Neural crest cell (in vitro differentiated cells): Measurements from ENCODE around the gene USP15. TPM values are rescaled to one million over a fixed set of nuclear protein-coding genes. Genes with fewer than 3 reads are reported as not detected.
A peak's percentile ranks its signal among the peaks of the same experiment; 100 is the strongest.

ENCODE experiments used
- DNase-seq: peaks from one replicate; pipeline ENCODE4 v3.0.0; 2021; ENCODE audit warnings: low read depth, mixed read lengths, low spot score
- H3K27ac Mint-ChIP-seq: one replicate; pipeline ENCODE4 v1.8.0; 2021; ENCODE audit warnings: mild to moderate bottlenecking, mixed read lengths; ENCODE audit not compliant: unreplicated experiment
- H3K27me3 Mint-ChIP-seq: 2 replicates; pipeline ENCODE4 v1.8.0; 2021; ENCODE audit warnings: low read depth, mild to moderate bottlenecking, mixed read lengths
- H3K36me3 Mint-ChIP-seq: 2 replicates; pipeline ENCODE4 v1.8.0; 2021; ENCODE audit warnings: low read depth, mild to moderate bottlenecking, mixed read lengths
- H3K4me1 Mint-ChIP-seq: 2 replicates; pipeline ENCODE4 v1.8.0; 2021; ENCODE audit warnings: mixed read lengths
- H3K4me3 Mint-ChIP-seq: one replicate; pipeline ENCODE4 v1.8.0; 2021; ENCODE audit warnings: mild to moderate bottlenecking, mixed read lengths
- H3K9me3 Mint-ChIP-seq: 2 replicates; pipeline ENCODE4 v1.8.0; 2021; ENCODE audit warnings: mixed read lengths
- CTCF ChIP-seq: fragments of 200-600 bp; sonication (generic); conservative IDR thresholded peaks from 2 replicates; pipeline ENCODE4 v1.5.0; 2021; ENCODE audit warnings: antibody characterized with exemption, mild to moderate bottlenecking
- total RNA-seq: library from RNA; stranded (reverse); gene quantifications from 2 replicates; pipeline ENCODE4 v1.2.1, GENCODE V29; 2021

Gene USP15
- total RNA-seq, 1 donor from 2014 or later: 39.6 TPM

GRCh38 chr12:62372134-62372533 is 111.9 kb downstream of the USP15 start:
- no peaks in the 10 kb centered on the region for H3K9me3 Mint-ChIP-seq
- no peak overlapping the region for H3K27ac Mint-ChIP-seq
- no peak for DNase-seq
- H3K4me1 Mint-ChIP-seq: no peaks in the 10 kb centered on the region
- H3K36me3 Mint-ChIP-seq: peaks cover 10% of the 10 kb centered on the region
- H3K27me3 Mint-ChIP-seq: no peaks in the 10 kb centered on the region
- no peak overlapping the region for H3K4me3 Mint-ChIP-seq
- TF ChIP-seq CTCF: no peak

GRCh38 chr12:62372825-62373224 is 112.6 kb downstream of the USP15 start:
- no peak overlapping the region for H3K27ac Mint-ChIP-seq
- peaks cover 6% of the 10 kb centered on the region for H3K36me3 Mint-ChIP-seq
- H3K9me3 Mint-ChIP-seq: no peaks in the 10 kb centered on the region
- TF ChIP-seq CTCF: no peak
- H3K4me3 Mint-ChIP-seq: no peak overlapping the region
- no peaks in the 10 kb centered on the region for H3K27me3 Mint-ChIP-seq
- no peak for DNase-seq
- H3K4me1 Mint-ChIP-seq: no peaks in the 10 kb centered on the region

- peaks cover 2% of the 10 kb centered on the region for H3K36me3 Mint-ChIP-seq
- TF ChIP-seq CTCF: no peak
- no peak overlapping the region for H3K27ac Mint-ChIP-seq
- H3K4me3 Mint-ChIP-seq: no peak overlapping the region
- DNase-seq: no peak
- H3K27me3 Mint-ChIP-seq: no peaks in the 10 kb centered on the region
- no peaks in the 10 kb centered on the region for H3K4me1 Mint-ChIP-seq
- H3K9me3 Mint-ChIP-seq: no peaks in the 10 kb centered on the region
Measured at GRCh38 chr12:62375603-62376002, 115.4 kb downstream of the USP15 start.

DNA sequence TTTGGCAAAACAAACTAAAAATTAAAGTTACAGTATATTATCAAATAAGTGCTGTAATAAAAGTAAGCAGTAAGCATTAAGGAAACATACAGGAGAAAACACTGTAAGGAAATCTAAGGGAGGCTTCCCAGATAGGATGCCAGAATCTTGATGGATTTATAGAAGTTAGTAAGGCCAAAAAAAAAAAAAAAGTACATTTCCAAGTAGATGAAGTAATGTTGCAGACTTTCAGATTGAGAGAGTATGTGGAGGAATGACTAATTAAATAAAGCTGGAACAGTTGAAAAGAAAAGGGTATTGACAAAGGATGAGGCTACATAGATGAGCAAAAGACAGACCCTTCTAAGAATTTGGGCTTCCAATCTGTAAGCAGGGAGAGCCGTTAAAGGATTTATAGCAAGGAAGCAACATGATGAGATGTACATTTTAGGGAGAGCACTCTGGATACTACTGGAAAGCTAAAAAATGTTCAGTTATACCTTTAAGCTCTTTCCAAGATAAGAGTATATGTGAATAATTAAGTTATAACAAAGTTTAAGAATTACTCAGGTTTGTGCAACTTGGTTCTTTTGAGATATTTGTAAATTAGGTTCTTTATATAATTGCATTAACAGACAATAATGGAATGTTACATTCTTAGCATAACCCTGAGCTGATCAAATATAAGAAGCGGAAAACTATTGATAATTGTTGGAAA is 119.0 kb downstream of the USP15 start:
- Mint-ChIP-seq H3K9me3 (no peaks in the 10 kb centered on the region), H3K4me3 (no peak overlapping the region), H3K4me1 (no peaks in the 10 kb centered on the region), H3K36me3 (no peaks in the 10 kb centered on the region), H3K27ac (peak overlapping the region; percentile 69), H3K27me3 (no peaks in the 10 kb centered on the region)
- TF ChIP-seq CTCF: no peak
- DNase-seq: no peak

- H3K9me3 Mint-ChIP-seq: no peaks in the 10 kb centered on the region
- no peaks in the 10 kb centered on the region for H3K27me3 Mint-ChIP-seq
- no peak for DNase-seq
- no peak for TF ChIP-seq CTCF
- no peak overlapping the region for H3K4me3 Mint-ChIP-seq
- H3K27ac Mint-ChIP-seq: no peak overlapping the region
- no peaks in the 10 kb centered on the region for H3K4me1 Mint-ChIP-seq
- H3K36me3 Mint-ChIP-seq: no peaks in the 10 kb centered on the region
Measured at GRCh38 chr12:62379723-62380045, 119.5 kb downstream of the USP15 start.
